GM18499 (cell line): ENCODE results near the gene NDN.
"Not testable (repeated sequence)": the region's sequence is repeated elsewhere in the genome, so short reads cannot be mapped to it uniquely, and the experiment has no call there.

ENCODE experiments used
- ATAC-seq: cut with Tn5 transposase; IDR thresholded peaks from one replicate; pipeline ENCODE4 v1.9.1; 2021; ENCODE audit warnings: moderate number of reproducible peaks; ENCODE audit not compliant: insufficient read depth, unreplicated experiment

The NDN gene, protein sequence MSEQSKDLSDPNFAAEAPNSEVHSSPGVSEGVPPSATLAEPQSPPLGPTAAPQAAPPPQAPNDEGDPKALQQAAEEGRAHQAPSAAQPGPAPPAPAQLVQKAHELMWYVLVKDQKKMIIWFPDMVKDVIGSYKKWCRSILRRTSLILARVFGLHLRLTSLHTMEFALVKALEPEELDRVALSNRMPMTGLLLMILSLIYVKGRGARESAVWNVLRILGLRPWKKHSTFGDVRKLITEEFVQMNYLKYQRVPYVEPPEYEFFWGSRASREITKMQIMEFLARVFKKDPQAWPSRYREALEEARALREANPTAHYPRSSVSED

GRCh38 chr15:23687143-23687470 lies at the start of gene NDN:
Gene NDN (minus strand): TSS chr15:23687305. CDS start chr15:23687217, 88 bp downstream.
- ATAC-seq, result no peak

DNA sequence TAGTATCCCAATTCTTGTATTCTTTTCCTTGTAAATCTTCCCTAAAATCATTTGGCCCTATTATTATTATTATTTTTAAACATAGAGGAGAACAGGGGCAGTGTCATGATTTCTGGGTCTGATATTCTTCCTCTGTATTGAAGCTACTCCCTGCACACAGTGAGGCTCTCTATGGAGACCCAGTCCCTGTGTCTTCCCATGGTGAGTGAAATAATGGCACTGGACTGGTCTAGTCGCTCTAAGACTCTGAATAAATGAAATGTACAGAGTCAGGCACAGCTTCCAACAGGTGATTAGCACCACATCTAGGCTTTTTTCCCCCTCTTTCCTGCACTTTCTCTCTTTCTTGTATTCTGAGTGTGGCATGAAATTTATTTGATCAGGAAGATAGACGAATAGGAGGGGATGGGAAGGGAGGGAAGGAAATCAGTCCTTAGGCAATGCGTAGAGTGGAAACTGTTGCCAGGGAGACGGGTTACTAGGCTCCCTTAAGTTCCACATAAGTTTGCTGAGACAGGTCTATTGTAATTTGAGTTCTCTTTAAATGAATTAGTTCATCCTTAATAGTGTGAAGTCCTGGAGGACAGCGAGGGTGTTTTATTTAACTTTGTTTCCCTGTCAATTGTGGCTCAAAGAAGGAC lies 49.0 kb upstream of the NDN start:
- no peak for ATAC-seq

DNA sequence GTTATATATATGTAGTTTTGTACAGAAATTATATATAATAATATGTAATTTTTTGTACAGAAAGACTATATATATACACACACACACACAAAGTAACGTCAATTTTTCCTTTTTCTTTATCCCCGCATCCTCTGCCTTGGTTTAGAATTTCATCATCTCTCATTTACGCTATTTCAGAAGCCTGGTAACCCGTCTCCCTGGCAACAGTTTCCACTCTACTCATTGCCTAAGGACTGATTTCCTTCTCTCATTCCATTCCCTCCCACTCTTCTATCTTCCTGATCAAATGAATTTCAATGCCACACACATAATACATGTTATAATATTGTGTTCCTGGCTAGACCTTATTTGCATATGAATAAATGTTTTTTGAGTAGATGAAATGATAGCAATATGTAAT lies 47.8 kb upstream of the NDN start:
- no peak for ATAC-seq

DNA sequence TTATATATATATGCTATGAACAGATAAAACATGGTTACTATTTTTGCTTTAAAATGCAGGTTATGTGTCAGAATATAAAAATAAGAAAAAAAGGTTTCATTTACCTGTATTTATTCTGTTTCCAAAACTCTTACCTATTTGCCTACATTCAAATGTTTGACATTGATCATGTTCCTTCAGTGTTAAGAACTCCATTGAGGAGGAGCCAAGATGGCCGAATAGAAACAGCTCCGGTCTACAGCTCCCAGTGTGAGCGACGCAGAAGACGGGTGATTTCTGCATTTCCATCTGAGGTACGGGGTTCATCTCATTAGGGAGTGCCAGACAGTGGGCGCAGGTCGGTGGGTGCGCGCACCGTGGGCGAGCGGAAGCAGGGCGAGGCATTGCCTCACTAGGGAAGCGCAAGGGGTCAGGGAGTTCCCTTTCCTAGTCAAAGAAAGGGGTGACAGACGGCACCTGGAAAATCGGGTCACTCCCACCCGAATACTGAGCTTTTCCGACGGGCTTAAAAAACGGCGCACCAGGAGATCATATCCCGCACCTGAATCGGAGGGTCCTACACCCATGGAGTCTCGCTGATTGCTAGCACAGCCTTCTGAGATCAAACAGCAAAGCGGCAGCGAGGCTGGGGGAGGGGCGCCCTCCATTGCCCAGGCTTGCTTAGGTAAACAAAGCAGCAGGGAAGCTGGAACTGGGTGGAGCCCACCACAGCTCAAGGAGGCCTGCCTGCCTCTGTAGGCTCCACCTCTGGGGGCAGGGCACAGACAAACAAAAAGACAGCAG lies 27.0 kb upstream of the NDN start:
- not testable (repeated sequence) for ATAC-seq

- no peak for ATAC-seq
These were observed 21.2 kb upstream of the NDN start for GRCh38 chr15:23708332-23708731.

GRCh38 chr15:23695282-23695681 lies 8.2 kb upstream of the NDN start:
- no peak for ATAC-seq

DNA sequence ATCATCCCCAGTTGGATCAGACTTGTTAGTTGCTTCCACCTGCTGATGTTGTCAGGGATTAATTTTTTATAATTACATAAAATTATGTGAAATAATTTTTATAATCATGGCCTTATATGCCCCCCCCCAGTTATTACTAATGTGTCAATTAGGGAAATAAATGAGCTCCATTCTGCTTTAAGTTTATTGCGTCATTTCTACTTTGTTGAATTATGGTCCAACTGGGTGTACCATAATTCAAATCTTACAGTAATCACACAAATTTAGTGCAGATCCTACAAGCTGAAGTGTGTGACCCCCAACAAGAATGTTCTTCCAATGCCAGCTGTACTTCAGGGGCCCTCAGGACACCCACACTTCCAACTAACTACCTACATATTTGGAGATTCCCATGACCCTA lies 7.5 kb upstream of the NDN start:
- no peak for ATAC-seq

GRCh38 chr15:23690450-23690852 lies 3.3 kb upstream of the NDN start:
- no peak for ATAC-seq

- no peak for ATAC-seq
These were observed 2.9 kb upstream of the NDN start for GRCh38 chr15:23690015-23690414.

DNA sequence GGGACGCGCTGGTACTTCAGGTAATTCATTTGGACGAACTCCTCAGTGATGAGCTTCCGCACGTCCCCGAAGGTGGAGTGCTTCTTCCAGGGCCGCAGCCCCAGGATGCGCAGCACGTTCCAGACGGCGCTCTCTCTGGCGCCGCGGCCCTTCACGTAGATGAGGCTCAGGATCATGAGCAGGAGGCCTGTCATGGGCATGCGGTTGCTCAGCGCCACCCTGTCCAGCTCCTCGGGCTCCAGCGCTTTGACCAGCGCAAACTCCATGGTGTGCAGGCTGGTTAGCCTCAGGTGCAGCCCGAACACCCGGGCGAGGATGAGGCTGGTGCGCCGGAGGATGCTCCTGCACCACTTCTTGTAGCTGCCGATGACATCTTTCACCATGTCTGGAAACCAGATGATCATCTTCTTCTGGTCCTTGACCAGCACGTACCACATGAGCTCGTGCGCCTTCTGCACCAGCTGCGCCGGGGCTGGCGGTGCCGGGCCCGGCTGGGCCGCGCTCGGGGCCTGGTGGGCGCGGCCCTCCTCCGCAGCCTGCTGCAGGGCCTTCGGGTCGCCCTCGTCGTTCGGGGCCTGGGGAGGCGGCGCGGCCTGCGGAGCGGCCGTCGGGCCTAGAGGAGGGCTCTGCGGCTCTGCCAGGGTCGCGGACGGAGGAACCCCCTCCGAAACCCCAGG lies 501 bp downstream of the NDN start:
- no peak for ATAC-seq

DNA sequence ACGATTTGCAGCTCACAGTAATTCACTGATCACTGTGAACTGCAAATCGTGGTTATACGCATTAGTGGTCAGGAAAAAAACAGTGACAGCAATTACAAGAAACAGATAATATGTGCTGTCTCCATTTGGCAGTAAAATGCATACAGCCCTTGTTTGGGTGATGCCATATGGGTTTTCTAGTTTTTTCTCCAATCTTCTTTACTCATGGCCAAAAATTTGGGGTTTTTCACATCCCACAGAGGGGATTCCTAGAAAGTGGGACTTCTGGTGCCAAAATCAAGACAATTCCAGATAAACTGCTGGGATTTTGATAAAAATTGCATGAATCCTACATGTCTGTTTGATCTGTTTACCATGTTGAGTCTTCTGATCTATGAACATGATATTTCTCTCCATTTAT lies 15.6 kb downstream of the NDN start:
- no peak for ATAC-seq

DNA sequence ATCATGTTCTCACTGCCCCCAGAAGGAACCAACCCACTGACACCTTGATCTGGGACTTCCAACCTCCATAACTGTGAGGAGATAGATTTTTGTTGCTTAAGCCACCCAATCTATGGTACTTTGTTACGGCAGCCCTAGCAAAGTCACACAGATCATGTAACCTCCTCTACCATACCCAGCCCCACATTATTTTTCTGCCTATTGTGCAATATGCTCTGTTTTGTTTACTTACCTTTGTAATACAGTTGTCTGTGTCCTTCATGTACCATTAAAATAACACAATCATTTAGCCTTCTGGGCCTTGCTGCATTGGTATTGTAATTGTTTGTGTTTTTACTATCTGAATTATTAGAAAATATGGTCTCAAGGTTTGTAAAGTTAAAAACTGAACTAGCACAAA lies 16.1 kb downstream of the NDN start:
- ATAC-seq, result no peak

DNA sequence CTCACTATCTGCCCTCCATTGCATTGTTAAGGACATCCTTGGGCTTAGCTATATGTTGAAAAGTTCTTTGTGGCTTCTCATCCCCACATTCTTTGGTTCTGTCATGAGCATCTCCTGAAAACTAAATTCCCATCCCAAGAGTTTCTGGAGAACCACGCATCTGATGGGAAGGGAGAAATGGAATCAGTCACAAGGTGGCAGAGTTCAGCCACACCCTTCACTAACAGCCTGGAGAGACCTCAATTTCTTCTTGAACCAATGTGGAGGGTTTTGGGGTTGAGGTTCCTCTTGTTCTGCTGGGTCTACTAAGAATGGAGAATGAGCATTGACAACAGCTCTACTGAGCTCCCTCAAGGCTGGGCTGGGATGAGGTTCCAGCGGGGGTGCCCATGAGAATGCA lies 23.9 kb downstream of the NDN start:
- ATAC-seq, result no peak

DNA sequence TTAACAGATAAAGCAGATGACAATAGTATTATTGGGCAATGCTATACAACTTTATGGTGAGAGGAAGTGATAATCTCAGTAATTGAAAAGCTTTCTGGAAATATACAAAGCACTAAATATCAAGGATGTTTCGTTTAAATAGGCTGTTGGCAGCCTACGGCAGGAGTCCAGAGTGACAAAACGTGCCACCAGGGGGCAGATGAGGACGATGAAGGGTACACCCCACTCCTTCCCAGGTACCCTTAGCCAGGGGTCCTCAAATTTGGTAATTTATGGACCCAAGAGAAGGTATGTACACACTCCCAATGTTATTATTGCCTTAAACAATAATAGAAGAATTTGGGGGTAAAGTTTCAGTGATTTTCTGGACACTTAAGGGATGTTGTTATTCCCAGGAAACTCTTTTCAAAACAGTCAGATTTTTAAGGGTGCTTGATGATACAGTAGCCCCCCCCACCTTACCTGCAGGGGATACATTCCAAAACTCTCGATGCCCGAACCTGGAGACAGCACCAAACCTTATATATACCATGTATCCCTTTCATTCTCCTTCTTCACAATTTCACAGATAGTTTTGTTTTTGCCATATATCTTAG lies 38.1 kb downstream of the NDN start:
- no peak for ATAC-seq

GRCh38 chr15:23647421-23648370 lies 39.4 kb downstream of the NDN start, which contains the start of gene MAGEL2:
Gene MAGEL2 (minus strand): TSS chr15:23647867. CDS start chr15:23647742, 125 bp downstream.
- ATAC-seq, result no peak

GRCh38 chr15:23647001-23647295 lies 40.2 kb downstream of the NDN start:
- no peak for ATAC-seq

DNA sequence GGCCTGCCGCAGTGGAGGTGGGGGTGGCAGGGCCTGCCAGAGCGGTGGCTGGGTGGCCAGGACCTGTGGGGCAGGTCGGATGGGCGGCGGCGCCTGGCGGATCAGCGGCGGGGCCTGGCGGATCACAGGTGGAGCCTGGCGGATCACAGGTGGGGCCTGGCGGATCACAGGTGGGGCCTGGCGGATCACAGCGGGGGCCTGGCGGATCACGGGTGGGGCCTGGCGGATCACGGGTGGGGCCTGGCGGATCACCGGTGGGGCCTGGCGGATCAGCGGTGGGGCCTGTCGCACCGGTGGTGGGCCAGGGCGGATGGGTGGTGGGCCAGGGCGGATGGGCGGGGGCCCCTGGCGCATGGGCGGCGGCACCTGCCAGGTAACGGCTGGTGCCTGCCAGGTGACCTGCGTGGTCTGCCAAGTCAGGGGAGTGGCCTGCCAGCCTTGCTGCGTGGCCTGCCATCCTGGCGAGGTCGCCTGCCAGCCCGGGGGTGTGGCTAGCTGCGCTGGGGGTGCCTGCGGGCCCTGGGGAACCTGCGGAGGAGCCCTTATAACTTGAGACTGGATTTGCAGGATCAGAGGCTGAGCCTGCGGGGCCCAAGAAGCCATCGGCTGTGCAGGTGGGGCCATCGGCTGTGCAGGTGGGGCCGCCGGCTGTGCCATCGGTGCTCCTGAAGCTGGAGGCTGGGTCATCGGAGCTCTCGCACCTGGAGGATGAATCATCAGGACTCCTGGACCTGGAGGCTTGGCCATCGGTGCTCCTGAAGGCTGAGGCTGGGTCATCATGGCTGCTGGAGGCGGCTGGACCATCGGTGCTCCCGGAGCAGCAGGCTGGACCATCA lies 40.7 kb downstream of the NDN start:
- no peak for ATAC-seq

DNA sequence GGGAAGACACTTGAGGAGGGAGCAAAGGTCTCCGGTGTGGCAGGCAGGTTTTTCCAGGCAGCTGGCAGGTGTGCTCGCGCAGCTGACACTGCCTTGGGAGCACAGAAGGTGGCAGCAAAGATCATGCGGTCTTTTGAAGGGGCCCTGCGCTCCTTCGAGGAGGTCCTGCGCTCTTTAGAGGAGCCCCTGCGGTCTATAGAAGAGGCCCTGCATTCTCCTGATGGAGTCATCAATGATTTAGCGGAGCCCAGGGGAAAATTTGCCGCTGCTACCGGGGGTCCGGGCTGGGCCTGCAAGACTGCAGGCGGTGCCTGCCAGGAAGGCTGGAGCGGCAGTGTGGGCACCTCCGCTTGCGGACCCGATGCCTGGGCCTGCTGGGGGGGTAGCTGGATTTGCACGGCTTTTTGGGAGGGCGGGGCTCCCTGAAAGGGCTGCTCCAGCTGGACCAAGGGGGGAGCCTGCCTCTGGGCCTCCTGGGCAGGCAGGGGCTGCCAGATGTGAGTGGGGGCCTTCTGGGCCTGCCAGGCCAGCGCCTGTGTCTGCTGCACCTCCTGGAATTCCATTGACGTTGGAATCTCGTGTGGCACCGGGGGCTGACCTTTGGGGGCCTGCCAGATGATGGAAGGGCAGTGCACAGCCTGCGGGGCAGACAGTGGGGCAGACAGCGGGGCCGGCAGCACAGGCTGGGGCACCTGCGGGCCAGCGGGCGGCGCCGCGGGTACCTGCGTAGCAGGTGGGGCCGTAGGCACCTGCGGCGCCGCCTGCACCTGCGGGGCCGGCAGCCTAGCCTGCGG lies 41.5 kb downstream of the NDN start:
- no peak for ATAC-seq
